PC-3 (cell line): ENCODE data around the gene SH3BGR. TPM values are rescaled to one million over a fixed set of nuclear protein-coding genes. Genes with fewer than 3 reads are reported as not detected.

ENCODE experiments used
- ATAC-seq: fragments of 200-7000 bp; cut with Tn5 transposase; 2 replicates; pipeline ENCODE4 v1.9.1; 2020; ENCODE audit warnings: mild to moderate bottlenecking, moderate library complexity
- BruUV-seq: library from RNA; stranded (reverse); fragments of 400-500 nt; replicated peaks from 2 replicates; lab custom pipeline; 2021; lab: Mats Ljungman, UMichigan
- CTCF ChIA-PET: fragments of 300-600 bp; sonication (Branson Sonifier 250); formaldehyde crosslinking; loops from one replicate; lab custom pipeline; 2022; ENCODE audit warnings: antibody characterized with exemption; lab: Charles Lee
- POLR2A ChIA-PET: fragments of 300-600 bp; sonication (Branson Sonifier 250); formaldehyde crosslinking; loops from one replicate; lab custom pipeline; 2022; ENCODE audit warnings: antibody characterized with exemption; ENCODE audit not compliant: unreplicated experiment; lab: Charles Lee
- DNase-seq: peaks from one replicate; pipeline ENCODE4 v3.0.0-alpha.2; 2015
- H2AFZ ChIP-seq: fragments of 300-600 bp; sonication (generic); 2 replicates; pipeline ENCODE4 v1.6.0; 2016; ENCODE audit warnings: antibody characterized with exemption, low read length
- H3F3A ChIP-seq: fragments of 300-600 bp; sonication (generic); one replicate; pipeline ENCODE4 v1.6.0; 2017; ENCODE audit warnings: antibody characterized with exemption, low read length, control low read depth, mild to moderate bottlenecking; ENCODE audit not compliant: unreplicated experiment
- H3K27ac ChIP-seq: fragments of 300-600 bp; sonication (generic); 2 replicates; pipeline ENCODE4 v1.5.1; 2016; ENCODE audit warnings: mild to moderate bottlenecking, low read length
- H3K27me3 ChIP-seq: fragments of 300-600 bp; sonication (generic); 2 replicates; pipeline ENCODE4 v1.6.1; 2016; ENCODE audit warnings: low read length, mixed read lengths
- H3K36me3 ChIP-seq: fragments of 300-600 bp; sonication (generic); 2 replicates; pipeline ENCODE4 v1.6.1; 2016; ENCODE audit warnings: low read depth, mixed run types, low read length, mixed read lengths
- H3K4me1 ChIP-seq: fragments of 300-600 bp; sonication (generic); 2 replicates; pipeline ENCODE4 v1.5.1; 2016; ENCODE audit warnings: low read length; ENCODE audit not compliant: insufficient read depth
- H3K4me2 ChIP-seq: fragments of 300-600 bp; sonication (generic); 2 replicates; pipeline ENCODE4 v1.6.0; 2016; ENCODE audit warnings: low read length
- H3K4me3 ChIP-seq: fragments of 300-600 bp; sonication (generic); 2 replicates; pipeline ENCODE4 v1.5.1; 2016; ENCODE audit warnings: mild to moderate bottlenecking, low read length, mixed read lengths
- H3K79me2 ChIP-seq: fragments of 300-600 bp; sonication (generic); 2 replicates; pipeline ENCODE4 v1.6.1; 2017; ENCODE audit warnings: low read length, mixed read lengths
- H3K9ac ChIP-seq: fragments of 300-600 bp; sonication (generic); 2 replicates; pipeline ENCODE4 v1.6.0; 2016; ENCODE audit warnings: mild to moderate bottlenecking, low read length
- H3K9me2 ChIP-seq: fragments of 300-600 bp; sonication (generic); replicated peaks from 2 replicates; pipeline ENCODE4 v1.6.1; 2016; ENCODE audit warnings: mixed run types, low read length, mixed read lengths
- H3K9me3 ChIP-seq: fragments of 300-600 bp; sonication (generic); 2 replicates; pipeline ENCODE4 v1.6.1; 2016; ENCODE audit warnings: low read length, mixed read lengths
- H4K20me1 ChIP-seq: fragments of 300-600 bp; sonication (generic); 2 replicates; pipeline ENCODE4 v1.6.1; 2016; ENCODE audit warnings: low read length, mixed read lengths
- EZH2 ChIP-seq: fragments of 300-600 bp; sonication (generic); IDR thresholded peaks from one replicate; pipeline ENCODE4 v1.6.1; 2017; ENCODE audit warnings: antibody characterized with exemption, mild to moderate bottlenecking, low read length; ENCODE audit not compliant: unreplicated experiment
- EZH2phosphoT487 ChIP-seq: fragments of 300-600 bp; sonication (generic); IDR thresholded peaks from 2 replicates; pipeline ENCODE4 v1.6.1; 2018; ENCODE audit warnings: mild to moderate bottlenecking, antibody characterized with exemption, low read length, borderline replicate concordance
- intact Hi-C: fragments of 100-400 bp; cut with micrococcal nuclease; formaldehyde crosslinking; loops from 2 replicates; pipeline ENCODE4 v1.9.0; 2023
- total RNA-seq: library from RNA; depleted of rRNA; stranded (reverse); fragments of >200 nt; gene quantifications from 2 replicates; pipeline ENCODE4 v1.2.3, GENCODE V29; 2014
- TF ChIP-seq, protein P1 (sequence below): fragments of 300-600 bp; sonication (generic); conservative IDR thresholded peaks from 2 replicates; pipeline ENCODE4 v1.5.1; 2017; ENCODE audit warnings: antibody characterized with exemption, low read depth, mild to moderate bottlenecking, low read length

The SH3BGR gene
- total RNA-seq, 1 experiment from 2014 or later: 1.3 TPM

DNA sequence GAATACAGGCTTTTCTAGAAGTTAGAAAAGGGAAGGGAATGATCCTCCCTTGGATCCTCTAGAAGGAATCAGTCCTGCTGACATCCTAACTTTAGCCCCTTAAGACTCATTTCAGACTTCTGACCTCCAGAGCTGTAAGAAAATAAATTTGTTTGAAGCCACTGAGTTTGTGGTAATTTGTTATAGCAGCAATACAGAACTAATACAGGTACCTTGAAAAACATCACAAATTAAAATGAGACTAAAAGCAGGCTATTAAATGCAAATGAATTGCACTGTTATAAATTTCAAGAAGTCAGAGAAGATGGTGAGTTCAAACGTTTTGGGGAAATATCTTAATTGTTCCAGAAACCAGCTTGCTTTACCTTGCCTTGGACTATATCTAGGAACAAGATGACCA, 12.5 kb upstream of the SH3BGR start:
- Histone ChIP-seq H3K9me2 (no peaks in the 10 kb centered on the region), H3K9me3 (no peaks in the 10 kb centered on the region), H3K27me3 (no peaks in the 10 kb centered on the region), H3K4me2 (no peak overlapping the region), H3K27ac (no peak overlapping the region), H3K9ac (no peak overlapping the region), H3F3A (no peaks in the 10 kb centered on the region), H3K79me2 (no peaks in the 10 kb centered on the region), H2AFZ (no peak overlapping the region), H4K20me1 (no peaks in the 10 kb centered on the region), H3K4me1 (no peaks in the 10 kb centered on the region), H3K4me3 (no peak overlapping the region), H3K36me3 (no peaks in the 10 kb centered on the region)
- DNase-seq (no peak), ATAC-seq (no peak)
- ChIA-PET POLR2A (no interaction called here), CTCF (no interaction called here)
- no TSS peak for BruUV-seq
- intact Hi-C loops: no loop called here
- TF ChIP-seq EZH2: no peak
- TF ChIP-seq, protein P1, sequence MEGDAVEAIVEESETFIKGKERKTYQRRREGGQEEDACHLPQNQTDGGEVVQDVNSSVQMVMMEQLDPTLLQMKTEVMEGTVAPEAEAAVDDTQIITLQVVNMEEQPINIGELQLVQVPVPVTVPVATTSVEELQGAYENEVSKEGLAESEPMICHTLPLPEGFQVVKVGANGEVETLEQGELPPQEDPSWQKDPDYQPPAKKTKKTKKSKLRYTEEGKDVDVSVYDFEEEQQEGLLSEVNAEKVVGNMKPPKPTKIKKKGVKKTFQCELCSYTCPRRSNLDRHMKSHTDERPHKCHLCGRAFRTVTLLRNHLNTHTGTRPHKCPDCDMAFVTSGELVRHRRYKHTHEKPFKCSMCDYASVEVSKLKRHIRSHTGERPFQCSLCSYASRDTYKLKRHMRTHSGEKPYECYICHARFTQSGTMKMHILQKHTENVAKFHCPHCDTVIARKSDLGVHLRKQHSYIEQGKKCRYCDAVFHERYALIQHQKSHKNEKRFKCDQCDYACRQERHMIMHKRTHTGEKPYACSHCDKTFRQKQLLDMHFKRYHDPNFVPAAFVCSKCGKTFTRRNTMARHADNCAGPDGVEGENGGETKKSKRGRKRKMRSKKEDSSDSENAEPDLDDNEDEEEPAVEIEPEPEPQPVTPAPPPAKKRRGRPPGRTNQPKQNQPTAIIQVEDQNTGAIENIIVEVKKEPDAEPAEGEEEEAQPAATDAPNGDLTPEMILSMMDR: no peak
- no peak for TF ChIP-seq EZH2phosphoT487

DNA sequence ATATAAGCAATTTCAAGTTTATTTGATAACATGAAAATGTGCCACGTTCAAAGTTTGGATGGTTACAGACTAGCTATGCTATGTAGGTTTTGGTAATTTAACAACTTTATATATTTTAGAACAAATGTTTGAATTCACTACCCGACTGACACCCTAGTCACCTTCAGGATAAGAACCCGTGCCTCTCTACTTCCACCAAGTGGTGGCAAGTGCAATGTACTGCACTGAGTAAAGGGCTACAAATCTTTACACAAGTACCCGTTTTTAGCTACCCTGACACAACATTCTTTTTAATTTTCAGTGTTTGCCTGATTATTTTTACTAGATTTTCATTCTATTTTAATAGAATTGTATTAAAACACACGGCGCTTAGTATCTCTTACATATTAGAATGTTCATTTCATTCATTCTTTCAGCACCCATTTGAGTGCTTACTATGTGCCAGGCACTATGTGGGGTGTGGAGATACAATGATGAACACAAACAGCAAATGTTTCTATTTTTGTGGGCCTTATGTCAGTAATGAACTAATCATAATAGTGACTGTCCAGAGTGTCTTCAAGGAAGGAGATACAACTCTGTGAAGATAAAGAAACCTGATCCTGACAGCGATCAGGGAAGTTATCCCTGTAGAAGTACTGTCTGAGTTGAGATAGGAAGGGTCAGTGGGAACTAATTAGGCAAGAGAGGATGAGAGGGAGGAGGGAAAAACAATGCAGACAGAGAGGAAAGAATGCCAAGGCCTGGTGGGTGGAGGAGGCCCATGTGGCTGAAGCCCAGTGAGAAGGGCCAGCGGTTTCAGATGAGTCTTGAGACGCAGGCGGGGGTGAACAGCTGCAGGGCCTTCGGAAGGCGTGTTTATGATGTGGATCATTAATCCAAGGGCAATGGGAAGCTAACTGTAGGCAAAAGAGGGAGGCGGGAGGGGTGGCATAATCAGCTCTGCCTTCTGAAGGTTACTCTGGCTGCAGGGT, 10.0 kb upstream of the SH3BGR start:
- no TSS peak for BruUV-seq
- H3K9me3 ChIP-seq: no peaks in the 10 kb centered on the region
- peaks cover 11% of the 10 kb centered on the region for H3K4me1 ChIP-seq
- POLR2A ChIA-PET: no interaction called here
- H3F3A ChIP-seq: no peaks in the 10 kb centered on the region
- H2AFZ ChIP-seq: 0 out of 2 replicates have a peak overlapping the region, but pooled peaks have one; percentile 36
- ATAC-seq: peak; percentile 56
- no peaks in the 10 kb centered on the region for H3K27me3 ChIP-seq
- no peaks in the 10 kb centered on the region for H3K79me2 ChIP-seq
- no peak overlapping the region for H3K9ac ChIP-seq
- TF ChIP-seq, protein P1: peak; percentile 87
- TF ChIP-seq EZH2: no peak
- H3K9me2 ChIP-seq: no peaks in the 10 kb centered on the region
- no peaks in the 10 kb centered on the region for H3K36me3 ChIP-seq
- no peaks in the 10 kb centered on the region for H4K20me1 ChIP-seq
- H3K4me3 ChIP-seq: no peak overlapping the region
- DNase-seq: peak; percentile 68
- CTCF ChIA-PET: interaction anchor here (0.6 to 1.5 kb wide), 3 partner anchors 54 to 68 kb away, joined by 5 to 16 read pairs (median 6); a partner anchor contains a TSS
- intact Hi-C loops: loop anchor here (1.0 to 10.0 kb wide), 4 partner anchors 61 to 259 kb away; partner anchors contain the start of genes BRWD1 and PSMG1
- no peak overlapping the region for H3K4me2 ChIP-seq
- no peak overlapping the region for H3K27ac ChIP-seq
